Measurements from ENCODE around the gene ZNF511.

- TF ChIP-seq E2F4 (CRISPR knock-in tag; IDR thresholded peaks at IDR 0.05; ENCODE audit: borderline replicate concordance, low read depth): no peak
- TF ChIP-seq FOXP1 (CRISPR knock-in tag; IDR thresholded peaks at IDR 0.05; ENCODE audit: borderline replicate concordance): no peak
- TF ChIP-seq CTCF (IDR thresholded peaks at IDR 0.05): no peak
- no peak for TF ChIP-seq ATF2 (CRISPR knock-in tag; IDR thresholded peaks at IDR 0.05; ENCODE audit: borderline replicate concordance, low read depth)
- no peak for TF ChIP-seq ELF4 (CRISPR knock-in tag; IDR thresholded peaks at IDR 0.05; ENCODE audit: low read depth)
Measured at GRCh38 chr10:133355266-133355665, 46.6 kb downstream of the ZNF511 start.
